PFSK-1 (cell line): Measurements from ENCODE around the gene CACNA1C.

Experiments used
- FOXP2 ChIP-seq: optimal IDR thresholded peaks from 2 replicates; pipeline ENCODE3; 2011; ENCODE audit warnings: borderline replicate concordance, control low read depth, inconsistent platforms; ENCODE audit not compliant: insufficient read depth; ENCODE audit errors: extremely low read length, extremely low read depth
- POLR2AphosphoS5 ChIP-seq: IDR thresholded peaks from 2 replicates; pipeline ENCODE4 v1.6.1; 2012; ENCODE audit warnings: low read depth, mild to moderate bottlenecking, control low read depth, low read length, moderate library complexity

GRCh38 chr12:2457215-2457932, 404.6 kb downstream of the CACNA1C start:
- TF ChIP-seq FOXP2, result no peak
- no peak for TF ChIP-seq POLR2AphosphoS5
